ENCODE measurements around the gene TFAP2C. TPM values are rescaled to one million over a fixed set of nuclear protein-coding genes. Genes with fewer than 3 reads are reported as not detected.

Gene TFAP2C
- total and polyA plus RNA-seq, 4 donors: under 0.01 TPM; not detected in 3

GRCh38 chr20:56631318-56631989 lies 2.3 kb downstream of the TFAP2C start:
- H3K4me1 ChIP-seq (ENCODE audit: control insufficient read depth in 4 of 4, insufficient read depth in 4 of 4, low read length in 3 of 4): peaks cover 13 to 30% (median 19%) of the 10 kb centered on the region in 4 donors
- H3K36me3 ChIP-seq (ENCODE audit: control insufficient read depth in 4 of 4, insufficient read depth in 3 of 4, low read depth in 1 of 4, low read length in 3 of 4): no peaks in the 10 kb centered on the region
- H3K27me3 ChIP-seq (ENCODE audit: control insufficient read depth in 4 of 4, insufficient read depth in 4 of 4, low read length in 3 of 4): peaks cover 4 to 36% (median 23%) of the 10 kb centered on the region in 4 donors
- WGBS: 15% methylated on average over 48 of the region's 48 CpGs
- H3K27ac ChIP-seq (ENCODE audit: low read depth in 1 of 2, low read length in 2 of 2): no peak overlapping the region
- no peaks in the 10 kb centered on the region for H3K9me3 ChIP-seq (ENCODE audit: control insufficient read depth in 4 of 4, low read length in 3 of 4)
- DNase-seq (ENCODE audit: low spot score): no peak
- no peak overlapping the region for H3K4me3 ChIP-seq (ENCODE audit: low read depth in 1 of 3, low read length in 3 of 3)
- H3K9ac ChIP-seq (ENCODE audit: low read depth in 1 of 2, low read length in 2 of 2): no peak overlapping the region
- no peak for TF ChIP-seq NR2F2 (IDR thresholded peaks at IDR 0.05)
- TF ChIP-seq EGR1 (IDR thresholded peaks at IDR 0.05; ENCODE audit: low read depth in 2 of 2): no peak
- no peak for TF ChIP-seq HNF4A (conservative IDR thresholded peaks at IDR 0.05)
- no peak for TF ChIP-seq REST (IDR thresholded peaks at IDR 0.05)
- no peak for TF ChIP-seq FOXA2 (IDR thresholded peaks at IDR 0.05)
- TF ChIP-seq RAD21 (IDR thresholded peaks at IDR 0.05): no peak
- no peak for TF ChIP-seq JUND (IDR thresholded peaks at IDR 0.05)
- TF ChIP-seq ZBTB33 (IDR thresholded peaks at IDR 0.05): no peak
- TF ChIP-seq RXRA (IDR thresholded peaks at IDR 0.05): no peak
- no peak for TF ChIP-seq FOXA1 (IDR thresholded peaks at IDR 0.05)
- TF ChIP-seq SP1 (IDR thresholded peaks at IDR 0.05): no peak
- TF ChIP-seq ATF3 (IDR thresholded peaks at IDR 0.05): no peak

- Histone ChIP-seq H3K4me3 (ENCODE audit: low read depth in 1 of 3, low read length in 3 of 3) (no peak overlapping the region), H3K36me3 (ENCODE audit: control insufficient read depth in 4 of 4, insufficient read depth in 3 of 4, low read depth in 1 of 4, low read length in 3 of 4) (no peaks in the 10 kb centered on the region), H3K4me1 (ENCODE audit: control insufficient read depth in 4 of 4, insufficient read depth in 4 of 4, low read length in 3 of 4) (peaks cover 13 to 30% (median 19%) of the 10 kb centered on the region in 4 donors), H3K9ac (ENCODE audit: low read depth in 1 of 2, low read length in 2 of 2) (no peak overlapping the region), H3K27me3 (ENCODE audit: control insufficient read depth in 4 of 4, insufficient read depth in 4 of 4, low read length in 3 of 4) (peaks cover 4 to 36% (median 21%) of the 10 kb centered on the region in 4 donors), H3K27ac (ENCODE audit: low read depth in 1 of 2, low read length in 2 of 2) (no peak overlapping the region), H3K9me3 (ENCODE audit: control insufficient read depth in 4 of 4, low read length in 3 of 4) (no peaks in the 10 kb centered on the region)
- 29% methylated on average over 5 of the region's 5 CpGs for WGBS
- TF ChIP-seq REST (IDR thresholded peaks at IDR 0.05) (no peak), MAX (IDR thresholded peaks at IDR 0.05) (no peak)
- no peak for DNase-seq (ENCODE audit: low spot score)
These were observed 2.9 kb downstream of the TFAP2C start for GRCh38 chr20:56631990-56632327.
